ENCODE results near the gene ARID1B. TPM values are rescaled to one million over a fixed set of nuclear protein-coding genes. Genes with fewer than 3 reads are reported as not detected.

Gene ARID1B
- total RNA-seq, 4 donors from 2014 or later = 25.2 to 103 (median 59.5) TPM

DNA sequence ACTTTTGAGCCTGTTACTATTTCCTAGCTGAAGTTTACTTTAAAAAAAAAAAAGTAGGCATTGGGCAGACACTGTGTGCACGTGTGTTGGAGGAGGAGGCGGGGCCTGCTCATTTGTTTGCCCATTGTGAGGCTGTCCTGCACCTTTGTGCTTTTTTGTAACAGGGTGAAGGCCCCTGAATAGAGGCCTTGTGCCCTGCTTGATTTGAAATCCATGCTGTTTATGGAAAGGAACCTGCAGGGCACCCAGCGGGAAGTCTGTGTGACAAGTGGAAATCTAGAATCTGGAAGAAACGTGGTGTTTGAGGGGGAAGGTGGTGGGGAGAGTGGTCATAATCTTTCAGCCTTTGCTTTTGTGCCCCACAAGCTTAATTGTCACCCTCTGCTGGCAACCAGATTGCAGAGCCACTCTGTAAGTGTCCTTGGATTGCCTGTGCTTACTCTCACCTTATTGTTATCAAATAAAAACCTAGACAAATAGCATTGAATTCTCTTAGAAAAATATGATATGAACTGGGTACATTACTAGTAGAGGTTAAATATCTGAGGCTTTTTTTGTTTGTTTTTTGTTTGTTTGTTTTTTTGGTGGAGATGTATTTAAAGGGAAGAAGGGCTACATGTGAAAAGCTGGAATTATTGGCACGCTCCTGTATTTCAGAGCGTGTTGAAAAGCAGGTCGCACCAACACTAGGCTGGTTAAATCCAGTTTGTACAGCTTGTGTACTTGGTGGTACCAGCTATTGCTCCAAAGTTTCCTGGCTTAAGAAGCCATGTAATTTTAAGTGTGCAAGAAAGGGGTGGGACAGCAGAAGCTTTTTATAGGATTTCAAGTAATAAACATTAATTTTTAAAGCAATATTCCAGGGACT is 156.3 kb downstream of the ARID1B start:
- TF ChIP-seq, protein P1, sequence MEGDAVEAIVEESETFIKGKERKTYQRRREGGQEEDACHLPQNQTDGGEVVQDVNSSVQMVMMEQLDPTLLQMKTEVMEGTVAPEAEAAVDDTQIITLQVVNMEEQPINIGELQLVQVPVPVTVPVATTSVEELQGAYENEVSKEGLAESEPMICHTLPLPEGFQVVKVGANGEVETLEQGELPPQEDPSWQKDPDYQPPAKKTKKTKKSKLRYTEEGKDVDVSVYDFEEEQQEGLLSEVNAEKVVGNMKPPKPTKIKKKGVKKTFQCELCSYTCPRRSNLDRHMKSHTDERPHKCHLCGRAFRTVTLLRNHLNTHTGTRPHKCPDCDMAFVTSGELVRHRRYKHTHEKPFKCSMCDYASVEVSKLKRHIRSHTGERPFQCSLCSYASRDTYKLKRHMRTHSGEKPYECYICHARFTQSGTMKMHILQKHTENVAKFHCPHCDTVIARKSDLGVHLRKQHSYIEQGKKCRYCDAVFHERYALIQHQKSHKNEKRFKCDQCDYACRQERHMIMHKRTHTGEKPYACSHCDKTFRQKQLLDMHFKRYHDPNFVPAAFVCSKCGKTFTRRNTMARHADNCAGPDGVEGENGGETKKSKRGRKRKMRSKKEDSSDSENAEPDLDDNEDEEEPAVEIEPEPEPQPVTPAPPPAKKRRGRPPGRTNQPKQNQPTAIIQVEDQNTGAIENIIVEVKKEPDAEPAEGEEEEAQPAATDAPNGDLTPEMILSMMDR (IDR thresholded peaks at IDR 0.05) = no peak
- TF ChIP-seq POLR2A (IDR thresholded peaks at IDR 0.05) = no peak
- Histone ChIP-seq H3K27ac (peak overlapping the region in 3 of 4 donors; percentile 39 to 70 (median 56)), H3K4me3 (no peak overlapping the region), H3K9me3 (no peaks in the 10 kb centered on the region), H3K27me3 (no peaks in the 10 kb centered on the region), H3K4me1 (peaks cover 0 to 43% (median 17%) of the 10 kb centered on the region in 3 donors), H3K36me3 (peaks cover 0 to 9% (median 0%) of the 10 kb centered on the region in 3 donors)
- no peak for DNase-seq
- intact Hi-C loops (cut with DNase I) = no loop called here
- 35 to 46% methylated on average over 7 of the region's 7 CpGs for WGBS, 2 donors

DNA sequence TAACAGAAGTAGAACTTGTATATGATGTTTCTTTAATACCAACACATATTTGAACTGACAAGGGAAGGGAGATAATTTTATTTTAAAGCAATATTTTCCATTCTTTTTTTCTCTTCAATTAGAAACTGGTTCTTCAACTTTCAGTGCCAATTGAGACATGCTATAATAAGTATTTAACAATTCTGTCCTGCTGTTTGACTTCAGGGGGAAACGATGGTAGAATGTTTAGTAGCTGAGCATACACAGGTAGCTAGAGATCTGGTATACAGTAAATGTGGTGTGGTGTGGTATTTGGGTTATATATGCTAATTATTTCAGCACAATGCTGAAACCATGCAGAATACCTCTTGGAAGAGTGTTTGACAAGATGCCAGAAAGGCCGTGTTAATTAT is 156.9 kb downstream of the ARID1B start:
- WGBS, 2 donors = 35 to 61% methylated on average over 2 of the region's 2 CpGs
- H3K36me3 ChIP-seq = peaks cover 0 to 9% (median 0%) of the 10 kb centered on the region in 3 donors
- H3K4me1 ChIP-seq = peaks cover 0 to 43% (median 17%) of the 10 kb centered on the region in 3 donors
- intact Hi-C loops (cut with DNase I) = no loop called here
- peak overlapping the region in 2 of 4 donors; percentile 56 to 70 for H3K27ac ChIP-seq
- DNase-seq = no peak
- TF ChIP-seq, protein P1 (IDR thresholded peaks at IDR 0.05) = no peak
- no peak for TF ChIP-seq POLR2A (IDR thresholded peaks at IDR 0.05)
- no peak overlapping the region for H3K4me3 ChIP-seq
- no peaks in the 10 kb centered on the region for H3K27me3 ChIP-seq
- H3K9me3 ChIP-seq = no peaks in the 10 kb centered on the region

DNA sequence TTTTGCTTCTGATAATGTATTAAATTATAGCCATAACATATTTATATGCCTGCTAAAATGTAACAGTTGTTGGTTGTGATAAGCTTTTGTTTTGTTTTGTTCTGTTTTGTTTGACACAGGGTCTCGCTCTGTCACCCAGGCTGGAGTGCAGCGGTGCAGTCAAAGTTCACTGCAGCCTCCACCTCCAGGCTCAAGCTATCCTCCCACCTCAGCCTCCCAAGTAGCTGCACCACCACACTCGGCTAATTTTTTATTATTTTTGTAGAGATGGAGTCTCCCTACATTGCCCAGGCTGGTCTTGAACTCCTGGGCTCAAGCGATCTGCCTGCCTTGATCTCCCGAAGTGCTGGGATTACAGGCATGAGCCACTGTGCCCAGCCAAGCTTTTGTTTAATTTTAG is 157.8 kb downstream of the ARID1B start:
- Histone ChIP-seq H3K36me3 (peaks cover 0 to 9% (median 0%) of the 10 kb centered on the region in 3 donors), H3K4me1 (peaks cover 0 to 52% (median 19%) of the 10 kb centered on the region in 3 donors), H3K4me3 (no peak overlapping the region), H3K27me3 (no peaks in the 10 kb centered on the region), H3K9me3 (no peaks in the 10 kb centered on the region), H3K27ac (no peak overlapping the region)
- WGBS, 2 donors = 90 to 91% methylated on average over 5 of the region's 5 CpGs
- intact Hi-C loops (cut with DNase I) = no loop called here
- no peak for DNase-seq
- TF ChIP-seq, protein P1 (IDR thresholded peaks at IDR 0.05) = no peak
- no peak for TF ChIP-seq POLR2A (IDR thresholded peaks at IDR 0.05)

- Histone ChIP-seq H3K27me3 (no peaks in the 10 kb centered on the region), H3K4me1 (peaks cover 0 to 59% (median 21%) of the 10 kb centered on the region in 3 donors), H3K27ac (no peak overlapping the region), H3K9me3 (no peaks in the 10 kb centered on the region), H3K36me3 (peaks cover 0 to 9% (median 0%) of the 10 kb centered on the region in 3 donors), H3K4me3 (no peak overlapping the region)
- intact Hi-C loops (cut with DNase I) = no loop called here
- DNase-seq = no peak
- WGBS, 2 donors = 72 to 80% methylated on average over 1 of the region's 1 CpG
- no peak for TF ChIP-seq POLR2A (IDR thresholded peaks at IDR 0.05)
- TF ChIP-seq, protein P1 (IDR thresholded peaks at IDR 0.05) = no peak
Measured at GRCh38 chr6:156938143-156938542, 161.0 kb downstream of the ARID1B start.

DNA sequence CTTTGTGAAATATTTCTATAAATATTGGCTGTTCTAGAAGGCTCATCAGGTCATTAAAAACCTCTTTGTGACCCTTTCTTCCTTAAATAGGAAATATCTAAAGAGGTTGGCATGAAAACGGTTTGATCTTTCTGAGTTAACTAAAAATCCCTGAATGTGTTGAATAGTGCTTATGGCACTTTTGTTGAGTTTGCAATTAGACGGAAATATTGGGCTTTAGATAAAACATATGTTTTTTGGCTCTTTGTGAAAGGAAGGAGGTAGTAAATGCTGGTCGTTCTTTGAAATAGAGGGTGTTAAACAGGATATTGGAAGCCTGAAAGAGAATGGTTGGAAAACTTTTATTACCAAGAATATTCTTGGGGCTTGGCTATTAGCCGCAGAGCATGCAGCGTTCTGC is 163.0 kb downstream of the ARID1B start:
- Histone ChIP-seq H3K36me3 (peaks cover 0 to 9% (median 0%) of the 10 kb centered on the region in 3 donors), H3K27me3 (no peaks in the 10 kb centered on the region), H3K9me3 (no peaks in the 10 kb centered on the region), H3K27ac (no peak overlapping the region), H3K4me3 (no peak overlapping the region), H3K4me1 (peaks cover 0 to 54% (median 10%) of the 10 kb centered on the region in 3 donors)
- WGBS, 2 donors = 45 to 66% methylated on average over 5 of the region's 5 CpGs
- TF ChIP-seq, protein P1 (IDR thresholded peaks at IDR 0.05) = no peak
- no peak for TF ChIP-seq POLR2A (IDR thresholded peaks at IDR 0.05)
- DNase-seq = no peak
- intact Hi-C loops (cut with DNase I) = no loop called here
